ENCODE results near the gene ZFYVE9. TPM values are rescaled to one million over a fixed set of nuclear protein-coding genes. Genes with fewer than 3 reads are reported as not detected.

Gene ZFYVE9
- total and polyA plus RNA-seq, 9 of the 15 experiments (the other 6 are each of a cell fraction or from before 2014, with no cell fraction given) = 0.52 to 14.4 (median 8.9) TPM

DNA sequence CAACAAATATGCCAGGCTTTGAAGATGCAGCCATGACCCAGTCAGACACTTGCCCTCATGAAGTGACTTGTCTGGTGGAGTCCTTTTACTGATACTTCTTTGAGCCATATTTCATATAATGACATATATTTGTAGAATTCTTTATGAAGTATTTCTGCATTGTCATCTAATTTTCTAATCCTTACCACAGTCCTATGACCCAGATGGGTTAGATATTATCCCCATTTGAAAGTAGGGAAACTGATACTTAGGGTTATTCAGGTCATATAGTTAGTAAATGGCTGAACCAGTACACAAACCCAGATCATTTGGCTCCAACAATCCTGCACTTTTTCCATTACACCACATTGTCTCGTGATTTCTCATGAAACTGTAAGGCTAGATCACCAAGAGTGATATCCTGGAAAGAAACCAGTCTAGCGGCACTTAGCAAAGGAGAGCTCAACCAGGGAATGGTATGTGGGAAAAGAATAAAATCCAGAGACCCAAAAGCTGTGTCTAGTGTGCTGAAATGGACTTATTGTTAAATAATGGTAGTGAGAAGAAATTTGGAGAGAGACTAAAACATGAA lies 49.6 kb downstream of the ZFYVE9 start (continued):
- TF ChIP-seq C11orf30 (IDR thresholded peaks at IDR 0.05; ENCODE audit: low read depth) = peak; percentile 86
- TF ChIP-seq FOSL1 (tag; conservative IDR thresholded peaks at IDR 0.05) = 0 out of 2 replicates have a peak, but pooled peaks have one; percentile 4
- peak; percentile 81; the same call in 1 of the 2 replicates for TF ChIP-seq ESRRA (IDR thresholded peaks at IDR 0.05; ENCODE audit: borderline replicate concordance, low read depth)
- TF ChIP-seq, protein P1, sequence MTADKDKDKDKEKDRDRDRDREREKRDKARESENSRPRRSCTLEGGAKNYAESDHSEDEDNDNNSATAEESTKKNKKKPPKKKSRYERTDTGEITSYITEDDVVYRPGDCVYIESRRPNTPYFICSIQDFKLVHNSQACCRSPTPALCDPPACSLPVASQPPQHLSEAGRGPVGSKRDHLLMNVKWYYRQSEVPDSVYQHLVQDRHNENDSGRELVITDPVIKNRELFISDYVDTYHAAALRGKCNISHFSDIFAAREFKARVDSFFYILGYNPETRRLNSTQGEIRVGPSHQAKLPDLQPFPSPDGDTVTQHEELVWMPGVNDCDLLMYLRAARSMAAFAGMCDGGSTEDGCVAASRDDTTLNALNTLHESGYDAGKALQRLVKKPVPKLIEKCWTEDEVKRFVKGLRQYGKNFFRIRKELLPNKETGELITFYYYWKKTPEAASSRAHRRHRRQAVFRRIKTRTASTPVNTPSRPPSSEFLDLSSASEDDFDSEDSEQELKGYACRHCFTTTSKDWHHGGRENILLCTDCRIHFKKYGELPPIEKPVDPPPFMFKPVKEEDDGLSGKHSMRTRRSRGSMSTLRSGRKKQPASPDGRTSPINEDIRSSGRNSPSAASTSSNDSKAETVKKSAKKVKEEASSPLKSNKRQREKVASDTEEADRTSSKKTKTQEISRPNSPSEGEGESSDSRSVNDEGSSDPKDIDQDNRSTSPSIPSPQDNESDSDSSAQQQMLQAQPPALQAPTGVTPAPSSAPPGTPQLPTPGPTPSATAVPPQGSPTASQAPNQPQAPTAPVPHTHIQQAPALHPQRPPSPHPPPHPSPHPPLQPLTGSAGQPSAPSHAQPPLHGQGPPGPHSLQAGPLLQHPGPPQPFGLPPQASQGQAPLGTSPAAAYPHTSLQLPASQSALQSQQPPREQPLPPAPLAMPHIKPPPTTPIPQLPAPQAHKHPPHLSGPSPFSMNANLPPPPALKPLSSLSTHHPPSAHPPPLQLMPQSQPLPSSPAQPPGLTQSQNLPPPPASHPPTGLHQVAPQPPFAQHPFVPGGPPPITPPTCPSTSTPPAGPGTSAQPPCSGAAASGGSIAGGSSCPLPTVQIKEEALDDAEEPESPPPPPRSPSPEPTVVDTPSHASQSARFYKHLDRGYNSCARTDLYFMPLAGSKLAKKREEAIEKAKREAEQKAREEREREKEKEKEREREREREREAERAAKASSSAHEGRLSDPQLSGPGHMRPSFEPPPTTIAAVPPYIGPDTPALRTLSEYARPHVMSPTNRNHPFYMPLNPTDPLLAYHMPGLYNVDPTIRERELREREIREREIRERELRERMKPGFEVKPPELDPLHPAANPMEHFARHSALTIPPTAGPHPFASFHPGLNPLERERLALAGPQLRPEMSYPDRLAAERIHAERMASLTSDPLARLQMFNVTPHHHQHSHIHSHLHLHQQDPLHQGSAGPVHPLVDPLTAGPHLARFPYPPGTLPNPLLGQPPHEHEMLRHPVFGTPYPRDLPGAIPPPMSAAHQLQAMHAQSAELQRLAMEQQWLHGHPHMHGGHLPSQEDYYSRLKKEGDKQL (CRISPR knock-in tag; IDR thresholded peaks at IDR 0.05; ENCODE audit: borderline replicate concordance) = no peak
- TF ChIP-seq, protein P2, sequence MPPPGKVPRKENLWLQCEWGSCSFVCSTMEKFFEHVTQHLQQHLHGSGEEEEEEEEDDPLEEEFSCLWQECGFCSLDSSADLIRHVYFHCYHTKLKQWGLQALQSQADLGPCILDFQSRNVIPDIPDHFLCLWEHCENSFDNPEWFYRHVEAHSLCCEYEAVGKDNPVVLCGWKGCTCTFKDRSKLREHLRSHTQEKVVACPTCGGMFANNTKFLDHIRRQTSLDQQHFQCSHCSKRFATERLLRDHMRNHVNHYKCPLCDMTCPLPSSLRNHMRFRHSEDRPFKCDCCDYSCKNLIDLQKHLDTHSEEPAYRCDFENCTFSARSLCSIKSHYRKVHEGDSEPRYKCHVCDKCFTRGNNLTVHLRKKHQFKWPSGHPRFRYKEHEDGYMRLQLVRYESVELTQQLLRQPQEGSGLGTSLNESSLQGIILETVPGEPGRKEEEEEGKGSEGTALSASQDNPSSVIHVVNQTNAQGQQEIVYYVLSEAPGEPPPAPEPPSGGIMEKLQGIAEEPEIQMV (tag; conservative IDR thresholded peaks at IDR 0.05; ENCODE audit: low read depth) = no peak
- TF ChIP-seq ZC3H11A (IDR thresholded peaks at IDR 0.05; ENCODE audit: low read depth, low read length) = no peak
- TF ChIP-seq, protein P3, sequence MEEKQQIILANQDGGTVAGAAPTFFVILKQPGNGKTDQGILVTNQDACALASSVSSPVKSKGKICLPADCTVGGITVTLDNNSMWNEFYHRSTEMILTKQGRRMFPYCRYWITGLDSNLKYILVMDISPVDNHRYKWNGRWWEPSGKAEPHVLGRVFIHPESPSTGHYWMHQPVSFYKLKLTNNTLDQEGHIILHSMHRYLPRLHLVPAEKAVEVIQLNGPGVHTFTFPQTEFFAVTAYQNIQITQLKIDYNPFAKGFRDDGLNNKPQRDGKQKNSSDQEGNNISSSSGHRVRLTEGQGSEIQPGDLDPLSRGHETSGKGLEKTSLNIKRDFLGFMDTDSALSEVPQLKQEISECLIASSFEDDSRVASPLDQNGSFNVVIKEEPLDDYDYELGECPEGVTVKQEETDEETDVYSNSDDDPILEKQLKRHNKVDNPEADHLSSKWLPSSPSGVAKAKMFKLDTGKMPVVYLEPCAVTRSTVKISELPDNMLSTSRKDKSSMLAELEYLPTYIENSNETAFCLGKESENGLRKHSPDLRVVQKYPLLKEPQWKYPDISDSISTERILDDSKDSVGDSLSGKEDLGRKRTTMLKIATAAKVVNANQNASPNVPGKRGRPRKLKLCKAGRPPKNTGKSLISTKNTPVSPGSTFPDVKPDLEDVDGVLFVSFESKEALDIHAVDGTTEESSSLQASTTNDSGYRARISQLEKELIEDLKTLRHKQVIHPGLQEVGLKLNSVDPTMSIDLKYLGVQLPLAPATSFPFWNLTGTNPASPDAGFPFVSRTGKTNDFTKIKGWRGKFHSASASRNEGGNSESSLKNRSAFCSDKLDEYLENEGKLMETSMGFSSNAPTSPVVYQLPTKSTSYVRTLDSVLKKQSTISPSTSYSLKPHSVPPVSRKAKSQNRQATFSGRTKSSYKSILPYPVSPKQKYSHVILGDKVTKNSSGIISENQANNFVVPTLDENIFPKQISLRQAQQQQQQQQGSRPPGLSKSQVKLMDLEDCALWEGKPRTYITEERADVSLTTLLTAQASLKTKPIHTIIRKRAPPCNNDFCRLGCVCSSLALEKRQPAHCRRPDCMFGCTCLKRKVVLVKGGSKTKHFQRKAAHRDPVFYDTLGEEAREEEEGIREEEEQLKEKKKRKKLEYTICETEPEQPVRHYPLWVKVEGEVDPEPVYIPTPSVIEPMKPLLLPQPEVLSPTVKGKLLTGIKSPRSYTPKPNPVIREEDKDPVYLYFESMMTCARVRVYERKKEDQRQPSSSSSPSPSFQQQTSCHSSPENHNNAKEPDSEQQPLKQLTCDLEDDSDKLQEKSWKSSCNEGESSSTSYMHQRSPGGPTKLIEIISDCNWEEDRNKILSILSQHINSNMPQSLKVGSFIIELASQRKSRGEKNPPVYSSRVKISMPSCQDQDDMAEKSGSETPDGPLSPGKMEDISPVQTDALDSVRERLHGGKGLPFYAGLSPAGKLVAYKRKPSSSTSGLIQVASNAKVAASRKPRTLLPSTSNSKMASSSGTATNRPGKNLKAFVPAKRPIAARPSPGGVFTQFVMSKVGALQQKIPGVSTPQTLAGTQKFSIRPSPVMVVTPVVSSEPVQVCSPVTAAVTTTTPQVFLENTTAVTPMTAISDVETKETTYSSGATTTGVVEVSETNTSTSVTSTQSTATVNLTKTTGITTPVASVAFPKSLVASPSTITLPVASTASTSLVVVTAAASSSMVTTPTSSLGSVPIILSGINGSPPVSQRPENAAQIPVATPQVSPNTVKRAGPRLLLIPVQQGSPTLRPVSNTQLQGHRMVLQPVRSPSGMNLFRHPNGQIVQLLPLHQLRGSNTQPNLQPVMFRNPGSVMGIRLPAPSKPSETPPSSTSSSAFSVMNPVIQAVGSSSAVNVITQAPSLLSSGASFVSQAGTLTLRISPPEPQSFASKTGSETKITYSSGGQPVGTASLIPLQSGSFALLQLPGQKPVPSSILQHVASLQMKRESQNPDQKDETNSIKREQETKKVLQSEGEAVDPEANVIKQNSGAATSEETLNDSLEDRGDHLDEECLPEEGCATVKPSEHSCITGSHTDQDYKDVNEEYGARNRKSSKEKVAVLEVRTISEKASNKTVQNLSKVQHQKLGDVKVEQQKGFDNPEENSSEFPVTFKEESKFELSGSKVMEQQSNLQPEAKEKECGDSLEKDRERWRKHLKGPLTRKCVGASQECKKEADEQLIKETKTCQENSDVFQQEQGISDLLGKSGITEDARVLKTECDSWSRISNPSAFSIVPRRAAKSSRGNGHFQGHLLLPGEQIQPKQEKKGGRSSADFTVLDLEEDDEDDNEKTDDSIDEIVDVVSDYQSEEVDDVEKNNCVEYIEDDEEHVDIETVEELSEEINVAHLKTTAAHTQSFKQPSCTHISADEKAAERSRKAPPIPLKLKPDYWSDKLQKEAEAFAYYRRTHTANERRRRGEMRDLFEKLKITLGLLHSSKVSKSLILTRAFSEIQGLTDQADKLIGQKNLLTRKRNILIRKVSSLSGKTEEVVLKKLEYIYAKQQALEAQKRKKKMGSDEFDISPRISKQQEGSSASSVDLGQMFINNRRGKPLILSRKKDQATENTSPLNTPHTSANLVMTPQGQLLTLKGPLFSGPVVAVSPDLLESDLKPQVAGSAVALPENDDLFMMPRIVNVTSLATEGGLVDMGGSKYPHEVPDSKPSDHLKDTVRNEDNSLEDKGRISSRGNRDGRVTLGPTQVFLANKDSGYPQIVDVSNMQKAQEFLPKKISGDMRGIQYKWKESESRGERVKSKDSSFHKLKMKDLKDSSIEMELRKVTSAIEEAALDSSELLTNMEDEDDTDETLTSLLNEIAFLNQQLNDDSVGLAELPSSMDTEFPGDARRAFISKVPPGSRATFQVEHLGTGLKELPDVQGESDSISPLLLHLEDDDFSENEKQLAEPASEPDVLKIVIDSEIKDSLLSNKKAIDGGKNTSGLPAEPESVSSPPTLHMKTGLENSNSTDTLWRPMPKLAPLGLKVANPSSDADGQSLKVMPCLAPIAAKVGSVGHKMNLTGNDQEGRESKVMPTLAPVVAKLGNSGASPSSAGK (IDR thresholded peaks at IDR 0.05) = no peak
- TF ChIP-seq ZNF12 (CRISPR knock-in tag; IDR thresholded peaks at IDR 0.05) = no peak
- peak; percentile 23; the same call in 1 of the 2 replicates for TF ChIP-seq SMARCE1 (IDR thresholded peaks at IDR 0.05)

Data from K562 (cell line).